Left lung (tissue), 10 donors: ENCODE results near the gene DNAJC22. TPM values are rescaled to one million over a fixed set of nuclear protein-coding genes. Genes with fewer than 3 reads are reported as not detected.

Experiments
- ATAC-seq: fragments of 200-7000 bp; cut with Tn5 transposase; one replicate; pipeline ENCODE4 v1.9.1; 2020; ENCODE audit warnings: moderate library complexity
- DNase-seq, 4 donors: peaks; one replicate each; pipeline ENCODE4 v3.0.0-alpha.2; 2013 to 2020
- H3K27ac ChIP-seq, 2 donors: fragments of 200-600 bp; sonication (generic) in 1 of 2; one replicate each; pipeline versions ENCODE4 v1.5.0 to v1.8.0; 2020 to 2021
- H3K27me3 ChIP-seq, 2 donors: fragments of 200-600 bp; sonication (generic) in 1 of 2; one replicate each; pipeline versions ENCODE4 v1.5.0 to v1.8.0; 2020 to 2021
- H3K36me3 ChIP-seq, 2 donors: fragments of 200-600 bp; sonication (generic) in 1 of 2; one replicate each; pipeline versions ENCODE4 v1.5.0 to v1.8.0; 2020 to 2021
- H3K4me1 ChIP-seq, 2 donors: fragments of 200-600 bp; one replicate each; pipeline ENCODE4 v1.8.0; 2021
- H3K4me3 ChIP-seq, 2 donors: fragments of 200-600 bp; sonication (generic) in 1 of 2; one replicate each; pipeline versions ENCODE4 v1.5.0 to v1.8.0; 2020 to 2021; ENCODE audit warnings: mild to moderate bottlenecking in 1 of 2
- H3K9me3 ChIP-seq, 2 donors: fragments of 200-600 bp; sonication (generic) in 1 of 2; one replicate each; pipeline versions ENCODE4 v1.5.0 to v1.8.0; 2020 to 2021
- intact Hi-C, 2 donors: fragments of 100-400 bp; cut with DNase I; formaldehyde crosslinking; loops; one replicate each; pipeline versions ENCODE4 v1.11.2 to v1.14.2; 2022
- polyA plus RNA-seq, 6 donors: library from polyadenylated mRNA; unstranded; fragments of 120-200 nt; gene quantifications; one replicate each; pipeline ENCODE4 v1.2.1, GENCODE V29; 2013; ENCODE audit not compliant: insufficient read length in 6 of 6
- total RNA-seq, 2 donors: library from RNA; stranded (reverse); fragmentation: NEBNext Ultra II Directional; extraction: Animal tissue kit (Norgen Biotek cat#: 25700); gene quantifications; one replicate each; pipeline ENCODE4 v1.2.1, GENCODE V29; 2021
- TF ChIP-seq, protein P1 (sequence below), 2 donors: fragments of 200-600 bp; sonication (generic) in 1 of 2; IDR thresholded peaks; one replicate each; pipeline versions ENCODE4 v1.5.0 to v1.8.0; 2021; ENCODE audit warnings: antibody characterized with exemption in 2 of 2
- donor health status: DM: no; HTN: yes; CAD: no.
- donor health status: DM: no; HTN: no; CAD: no.

The DNAJC22 gene
- total and polyA plus RNA-seq, 8 donors = 0.21 to 7.0 (median 6.4) TPM

DNA sequence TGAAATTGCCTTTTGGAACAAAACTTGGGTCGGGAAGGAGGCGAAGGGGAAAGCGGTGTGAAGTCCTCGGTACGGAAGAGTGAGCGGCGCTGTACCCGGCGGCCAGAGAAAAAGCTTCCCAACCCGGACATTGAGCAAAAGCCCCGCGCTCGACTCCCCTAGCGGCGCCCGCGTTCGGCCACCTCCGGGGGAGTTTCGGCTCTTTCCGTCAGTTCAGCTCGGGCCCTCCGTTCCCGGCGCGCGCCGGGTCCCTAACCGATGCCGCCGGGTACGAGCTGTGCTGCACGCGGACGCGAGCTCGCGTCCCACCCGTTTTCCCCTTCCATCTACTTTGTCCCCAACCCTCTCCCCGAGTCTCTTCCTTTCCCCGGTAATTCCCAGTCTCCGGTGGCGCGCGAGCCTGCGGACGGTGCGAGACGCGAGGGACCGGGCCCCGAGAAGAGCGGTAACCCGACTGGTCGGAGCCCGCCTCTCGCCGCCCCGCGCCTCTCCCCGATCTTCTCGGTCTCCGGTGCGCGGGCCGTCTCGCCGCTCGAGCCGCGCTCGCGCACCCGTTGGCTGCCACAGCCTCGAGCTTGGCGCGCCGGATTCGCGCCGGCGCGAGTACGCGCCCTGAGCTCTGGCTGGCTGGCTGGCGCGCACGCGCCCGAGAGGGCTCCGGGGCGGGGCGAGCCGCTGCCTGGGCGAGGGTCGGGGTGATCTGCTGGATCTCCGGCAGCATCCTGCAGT, 20.1 kb downstream of the DNAJC22 start:
- Histone ChIP-seq H3K27ac (peak overlapping the region; percentile 93 to 94), H3K9me3 (no peaks in the 10 kb centered on the region), H3K4me3 (peak overlapping the region; percentile 77 to 83), H3K4me1 (peaks cover 7 to 25% of the 10 kb centered on the region in 2 donors), H3K27me3 (no peaks in the 10 kb centered on the region), H3K36me3 (no peaks in the 10 kb centered on the region)
- DNase-seq (peak; percentile 86 to 98 (median 96)), ATAC-seq (peak; percentile 94)
- TF ChIP-seq, protein P1, sequence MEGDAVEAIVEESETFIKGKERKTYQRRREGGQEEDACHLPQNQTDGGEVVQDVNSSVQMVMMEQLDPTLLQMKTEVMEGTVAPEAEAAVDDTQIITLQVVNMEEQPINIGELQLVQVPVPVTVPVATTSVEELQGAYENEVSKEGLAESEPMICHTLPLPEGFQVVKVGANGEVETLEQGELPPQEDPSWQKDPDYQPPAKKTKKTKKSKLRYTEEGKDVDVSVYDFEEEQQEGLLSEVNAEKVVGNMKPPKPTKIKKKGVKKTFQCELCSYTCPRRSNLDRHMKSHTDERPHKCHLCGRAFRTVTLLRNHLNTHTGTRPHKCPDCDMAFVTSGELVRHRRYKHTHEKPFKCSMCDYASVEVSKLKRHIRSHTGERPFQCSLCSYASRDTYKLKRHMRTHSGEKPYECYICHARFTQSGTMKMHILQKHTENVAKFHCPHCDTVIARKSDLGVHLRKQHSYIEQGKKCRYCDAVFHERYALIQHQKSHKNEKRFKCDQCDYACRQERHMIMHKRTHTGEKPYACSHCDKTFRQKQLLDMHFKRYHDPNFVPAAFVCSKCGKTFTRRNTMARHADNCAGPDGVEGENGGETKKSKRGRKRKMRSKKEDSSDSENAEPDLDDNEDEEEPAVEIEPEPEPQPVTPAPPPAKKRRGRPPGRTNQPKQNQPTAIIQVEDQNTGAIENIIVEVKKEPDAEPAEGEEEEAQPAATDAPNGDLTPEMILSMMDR (IDR thresholded peaks at IDR 0.05) = peak in 1 of 2 donors; percentile 37
- intact Hi-C loops = no loop called here

DNA sequence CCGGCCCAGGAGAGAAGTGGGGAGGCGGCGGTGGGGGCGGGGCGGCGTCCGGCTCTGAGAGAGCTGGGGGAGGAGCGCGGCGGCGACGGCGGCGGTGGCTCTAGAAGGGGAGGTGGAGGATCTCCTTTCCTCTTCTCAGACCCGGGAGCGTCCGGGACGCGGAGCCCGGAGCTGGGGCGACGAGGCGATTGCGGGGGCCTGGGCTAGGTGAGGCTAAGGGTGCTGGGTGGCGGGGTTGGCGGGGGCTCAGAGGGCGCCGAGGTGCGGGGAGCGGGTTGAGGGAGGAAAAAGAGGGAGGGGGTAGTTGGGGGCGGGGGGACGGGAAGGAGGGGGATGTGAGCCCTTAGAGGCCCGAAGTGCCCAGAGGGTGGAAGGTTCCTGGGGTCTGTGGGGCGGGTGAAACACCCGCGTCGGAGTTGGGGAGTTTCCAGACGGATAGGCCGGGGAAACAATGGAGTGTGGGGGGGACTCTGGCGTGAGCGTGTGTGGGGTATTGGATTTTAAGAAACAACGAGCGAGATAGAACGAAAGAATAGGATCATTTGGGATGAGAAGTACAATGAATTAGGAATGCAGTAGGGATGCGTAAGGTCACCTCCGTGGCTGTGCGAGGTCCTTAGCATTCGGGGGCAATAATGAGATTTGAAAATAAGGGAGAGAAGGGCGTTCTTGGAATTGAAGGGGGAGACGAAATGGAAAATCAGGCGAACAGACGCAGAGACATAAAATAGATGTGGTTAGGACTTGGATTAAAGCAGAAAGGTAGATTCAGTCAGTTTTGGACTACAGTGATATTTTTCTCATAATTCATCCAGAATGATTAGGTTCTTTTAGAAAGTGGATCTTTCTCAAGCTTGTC, 20.9 kb downstream of the DNAJC22 start, which contains the start of gene SPATS2:
TSS of gene SPATS2 (plus strand) at position 82 of the 859 bp plus-strand sequence. CDS start 93,551 bp downstream, outside the sequence.
- Histone ChIP-seq H3K27ac (peak within 1 kb of the TSS; percentile 93 to 94), H3K27me3 (no peaks in the 10 kb centered on the region), H3K4me3 (peak within 1 kb of the TSS; percentile 77 to 83), H3K9me3 (no peaks in the 10 kb centered on the region), H3K36me3 (no peaks in the 10 kb centered on the region), H3K4me1 (peaks cover 7 to 25% of the 10 kb centered on the region in 2 donors)
- TF ChIP-seq, protein P1 (IDR thresholded peaks at IDR 0.05) = no peak
- DNase-seq (peak in 2 of 4 donors; percentile 61 to 95), ATAC-seq (peak; percentile 11)
- intact Hi-C loops = no loop called here

DNA sequence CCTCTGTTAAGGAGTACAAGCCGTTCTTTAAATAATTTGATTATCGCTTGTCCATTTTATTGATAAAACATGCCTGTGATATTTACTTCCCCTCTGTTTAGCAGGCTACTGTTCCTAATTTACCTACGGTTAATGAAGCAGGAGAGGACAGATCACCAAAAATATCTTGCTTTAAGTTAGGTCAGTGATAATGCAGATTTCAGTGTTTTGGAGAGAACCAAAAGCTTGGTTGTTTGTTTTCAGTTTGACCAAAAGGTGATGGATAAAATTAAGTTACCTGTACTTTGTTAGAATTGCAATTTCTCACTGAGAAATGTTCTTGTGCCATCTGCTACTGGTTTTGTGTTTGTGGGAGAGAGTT, 21.5 kb downstream of the DNAJC22 start:
- Histone ChIP-seq H3K36me3 (no peaks in the 10 kb centered on the region), H3K4me3 (peak overlapping the region; percentile 77 to 83), H3K9me3 (no peaks in the 10 kb centered on the region), H3K4me1 (peaks cover 7 to 25% of the 10 kb centered on the region in 2 donors), H3K27ac (peak overlapping the region; percentile 93 to 94), H3K27me3 (no peaks in the 10 kb centered on the region)
- TF ChIP-seq, protein P1 (IDR thresholded peaks at IDR 0.05) = no peak
- ATAC-seq (no peak), DNase-seq (no peak)
- intact Hi-C loops = no loop called here

DNA sequence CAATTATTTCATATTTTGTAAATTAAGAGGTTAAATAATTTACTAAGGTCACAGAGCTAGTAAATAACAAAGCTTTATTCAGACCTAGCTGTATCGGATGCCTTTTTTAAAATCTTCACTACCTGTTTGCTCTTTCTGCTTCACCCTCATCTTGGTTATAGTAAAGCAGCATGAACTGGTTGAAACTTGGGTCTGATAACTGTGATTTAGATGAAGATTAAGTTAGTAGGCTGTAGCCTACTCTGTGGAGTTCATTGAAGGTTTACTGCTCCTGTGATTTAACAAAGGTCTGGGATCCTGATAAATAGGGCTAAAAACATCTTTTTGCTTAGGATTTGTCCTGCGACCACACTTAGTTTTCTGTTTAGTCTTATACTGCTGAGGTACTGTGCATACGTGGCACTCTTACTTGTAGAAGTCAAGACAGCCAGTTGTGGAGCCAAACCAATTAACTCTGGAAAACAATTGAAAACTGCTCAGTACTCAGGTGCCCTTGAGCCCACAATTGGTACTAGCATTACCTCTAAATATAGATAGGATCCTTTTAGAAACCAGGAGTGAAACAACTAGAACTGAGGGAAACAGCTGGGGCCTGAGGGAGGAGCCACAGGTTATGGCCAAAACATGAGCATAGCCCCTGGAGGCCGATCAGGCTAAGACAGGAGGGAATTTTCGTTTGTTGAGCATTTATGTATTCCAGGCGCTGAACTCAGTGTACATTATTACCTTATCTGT, 22.9 kb downstream of the DNAJC22 start:
- Histone ChIP-seq H3K36me3 (no peaks in the 10 kb centered on the region), H3K27ac (peak overlapping the region in 1 of 2 donors; percentile 44), H3K4me3 (no peak overlapping the region), H3K4me1 (peaks cover 7 to 25% of the 10 kb centered on the region in 2 donors), H3K9me3 (no peaks in the 10 kb centered on the region), H3K27me3 (no peaks in the 10 kb centered on the region)
- no peak for ATAC-seq
- TF ChIP-seq, protein P1 (IDR thresholded peaks at IDR 0.05) = peak in 1 of 2 donors; percentile 30
- intact Hi-C loops = no loop called here
- peak in 2 of 4 donors; percentile 15 to 52 for DNase-seq
